ENCODE data around the gene FAM181A. TPM values are rescaled to one million over a fixed set of nuclear protein-coding genes. Genes with fewer than 3 reads are reported as not detected.
A peak's percentile ranks its signal among the peaks of the same experiment; 100 is the strongest.

Gene FAM181A
- total and polyA plus RNA-seq, 10 of the 15 experiments (the other 5 are each of a cell fraction or from before 2014, with no cell fraction given) = not detected

GRCh38 chr14:93954900-93955849 is 28.0 kb downstream of the FAM181A start (continued):
- TF ChIP-seq NFYA (IDR thresholded peaks at IDR 0.05; ENCODE audit: borderline replicate concordance, low read depth, low read length) (no peak), POLR2AphosphoS5 (IDR thresholded peaks at IDR 0.05; ENCODE audit: low read length) (peak; percentile 70), POLR2AphosphoS2 (IDR thresholded peaks at IDR 0.05; ENCODE audit: low read depth, low read length) (no peak), JUNB (IDR thresholded peaks at IDR 0.05) (no peak), IRF4 (IDR thresholded peaks at IDR 0.05; ENCODE audit: low read depth, low read length) (no peak), CHD4 (IDR thresholded peaks at IDR 0.05) (no peak), WRNIP1 (IDR thresholded peaks at IDR 0.05; ENCODE audit: borderline replicate concordance, low read depth, low read length) (no peak), MYC (IDR thresholded peaks at IDR 0.05; ENCODE audit: insufficient read depth, insufficient read length, insufficient replicate concordance, low read length, severe bottlenecking) (no peak)

DNA sequence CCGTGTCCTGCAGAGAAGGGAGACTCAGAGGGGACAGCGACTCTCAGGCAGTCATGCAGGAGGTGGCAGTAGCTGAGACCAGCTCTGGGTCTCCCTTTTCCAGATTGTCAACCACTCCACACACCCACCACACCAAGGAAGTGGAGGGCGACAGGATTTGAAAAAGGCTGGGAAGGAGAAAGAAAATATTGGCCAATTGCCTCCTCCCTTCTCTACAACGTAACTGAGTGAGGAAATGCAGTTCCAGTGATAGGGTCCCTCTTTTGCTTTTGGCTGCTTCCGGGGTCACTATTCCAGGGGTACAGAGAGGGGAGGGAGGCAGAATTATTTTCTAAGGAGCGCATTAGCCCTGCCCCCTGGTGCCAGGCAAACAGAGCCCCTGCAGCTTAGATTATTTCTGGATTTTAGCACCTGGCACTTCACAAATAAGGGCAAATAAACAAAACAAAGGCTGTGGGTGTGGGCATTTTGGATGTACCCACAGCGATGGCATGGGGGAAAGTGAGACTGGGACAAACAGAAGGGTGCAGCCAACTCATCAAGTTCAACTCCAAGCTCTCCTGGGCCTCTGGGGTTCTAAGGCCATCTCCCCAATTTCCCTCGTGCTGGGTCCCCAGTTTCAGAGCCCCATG is 28.8 kb downstream of the FAM181A start:
- Histone ChIP-seq H3K27ac (ENCODE audit: control insufficient read depth, insufficient read depth) (peak overlapping the region; percentile 91), H3K4me3 (peak overlapping the region; percentile 70), H3K36me3 (ENCODE audit: control insufficient read depth in 2 of 2, insufficient read depth in 2 of 2, low read length in 1 of 2) (peaks cover 0 to 2% of the 10 kb centered on the region in 2 experiments; a peak in 1 of 4 replicates), H4K20me1 (ENCODE audit: control insufficient read depth, insufficient read depth) (no peaks in the 10 kb centered on the region), H3K4me1 (ENCODE audit: control insufficient read depth, insufficient read depth, low read length) (peaks cover 83% of the 10 kb centered on the region), H3K27me3 (replicated peaks in 1 of 2; ENCODE audit: control insufficient read depth in 2 of 2, insufficient read depth in 2 of 2, low read length in 1 of 2) (no peaks in the 10 kb centered on the region), H3K9ac (ENCODE audit: control insufficient read depth, insufficient read depth, low read length) (peak overlapping the region; percentile 80), H3K79me2 (ENCODE audit: control insufficient read depth, insufficient read depth, low read length) (no peaks in the 10 kb centered on the region; the same call in 1 of the 2 replicates), H3K4me2 (ENCODE audit: control insufficient read depth, insufficient read depth) (peak overlapping the region; percentile 98), H3K9me3 (replicated peaks; ENCODE audit: control insufficient read depth, insufficient read depth, low read length) (no peaks in the 10 kb centered on the region), H2AFZ (ENCODE audit: control insufficient read depth, low read depth, low read length) (peak overlapping the region; percentile 41; the same call in 1 of the 2 replicates)
- FAIRE-seq = no peak
- RAD21 ChIA-PET (ENCODE audit: unreplicated experiment) = interaction anchor here (0.9 to 15.3 kb wide), 5 partner anchors 10 to 45 kb away, joined by 3 to 324 read pairs (median 19); partner anchors contain the start of gene ASB2
- 43% methylated on average over 8 of the region's 8 CpGs for WGBS (ENCODE audit: insufficient coverage, insufficient replicate concordance, low lambda C conversion rate, missing lambda C conversion rate)
- BruUV-seq (replicated peaks) = no TSS peak
- TF ChIP-seq CREM (IDR thresholded peaks at IDR 0.05; ENCODE audit: low read depth) (0 out of 2 replicates have a peak, but pooled peaks have one; percentile 2), SMAD1 (IDR thresholded peaks at IDR 0.05; ENCODE audit: low read depth, partially characterized antibody) (no peak), EP300 (IDR thresholded peaks at IDR 0.05; ENCODE audit: borderline replicate concordance in 1 of 2, control insufficient read depth in 1 of 2, low read depth in 2 of 2, low read length in 2 of 2) (0 out of 4 replicates have a peak, but pooled peaks of 1 of the 2 experiments have one; percentile 29), CHD1 (IDR thresholded peaks at IDR 0.05; ENCODE audit: low read depth, low read length) (no peak), NFYB (IDR thresholded peaks at IDR 0.05; ENCODE audit: insufficient read depth, low read depth, low read length) (no peak)
- SMC1A ChIA-PET (ENCODE audit: uncharacterized antibody, unreplicated experiment) = interaction anchor here (0.9 to 19.5 kb wide), 7 partner anchors 9 to 54 kb away, joined by 3 to 409 read pairs (median 5); partner anchors contain the start of gene ASB2
- CTCF ChIA-PET = interaction anchor here (1.0 to 3.7 kb wide), 13 partner anchors 9 to 181 kb away, joined by 3 to 39 read pairs (median 3); partner anchors contain the start of gene ASB2
- in situ Hi-C loops (cut with MboI) = loop anchor here (25.0 kb wide), 2 partner anchors 1194 to 1706 kb away; no protein-coding TSS in a partner anchor
- no peak for DNase-seq (ENCODE audit: low read depth, low spot score)
- ATAC-seq = no peak
- intact Hi-C loops (cut with micrococcal nuclease; ENCODE audit: unreplicated experiment) = loop anchor here (2.0 to 5.0 kb wide), 2 partner anchors 15 to 46 kb away; no protein-coding TSS in a partner anchor
- POLR2A ChIA-PET = interaction anchor here (1.0 to 7.8 kb wide), 6 partner anchors 10 to 43 kb away, joined by 3 to 128 read pairs (median 8); no protein-coding TSS in a partner anchor
